HEK293 (cell line): ENCODE measurements around the gene GASK1B.
A peak's percentile ranks its signal among the peaks of the same experiment; 100 is the strongest.

Experiments
- CTCF ChIA-PET: fragments of 350-600 bp; formaldehyde crosslinking; extraction: SDS; loops from one replicate; lab custom pipeline; 2021; ENCODE audit warnings: antibody characterized with exemption; lab: Yijun Ruan, JAX
- POLR2A ChIA-PET: fragments of 300-600 bp; formaldehyde crosslinking; extraction: SDS; loops from one replicate; lab custom pipeline; 2020; ENCODE audit warnings: antibody characterized with exemption, inconsistent platforms; lab: Yijun Ruan, JAX
- H3K27ac ChIP-seq: fragments of 200-500 bp; sonication (Bioruptor generic); 2 replicates; pipeline ENCODE4 v1.5.1; 2014; ENCODE audit warnings: low read depth, low read length, control low read depth, inconsistent platforms; ENCODE audit errors: extremely low read depth
- H3K36me3 ChIP-seq, 2 experiments: fragments of 200-500 bp in 1 of 2; sonication (Bioruptor generic) in 1 of 2; 1 replicate in 1 of 2; 2 replicates in 1 of 2; pipeline ENCODE4 v1.5.1; 2014 to 2017; ENCODE audit warnings: inconsistent platforms in 2 of 2, low read length in 2 of 2; ENCODE audit not compliant: control insufficient read depth in 2 of 2, insufficient read depth in 1 of 2
- H3K4me1 ChIP-seq: fragments of 200-500 bp; sonication (Bioruptor generic); 2 replicates; pipeline ENCODE4 v1.5.1; 2014; ENCODE audit warnings: mild to moderate bottlenecking, low read length, inconsistent platforms; ENCODE audit not compliant: control insufficient read depth, insufficient read depth
- H3K4me3 ChIP-seq: 2 replicates; pipeline ENCODE4 v1.5.1; 2011; ENCODE audit warnings: low read depth, mild to moderate bottlenecking, control low read depth, low read length, moderate library complexity
- H3K9me3 ChIP-seq: fragments of 200-500 bp; sonication (Bioruptor generic); 2 replicates; pipeline ENCODE4 v1.5.1; 2014; ENCODE audit warnings: low read depth, low read length, inconsistent platforms; ENCODE audit not compliant: control insufficient read depth, insufficient read depth
- FEZF1 ChIP-seq: fragments of 450-650 bp; formaldehyde crosslinking; IDR thresholded peaks from 2 replicates; pipeline ENCODE4 v1.5.1; 2016; ENCODE audit warnings: missing biosample characterization, missing genetic modification characterization
- GLIS1 ChIP-seq: fragments of 450-650 bp; formaldehyde crosslinking; IDR thresholded peaks from 2 replicates; pipeline ENCODE4 v1.5.1; 2016; ENCODE audit warnings: missing biosample characterization, missing genetic modification characterization
- HOXD13 ChIP-seq: sonication (generic); formaldehyde crosslinking; IDR thresholded peaks from 2 replicates; pipeline ENCODE4 v1.8.0; 2022; ENCODE audit warnings: missing genetic modification reagents, borderline replicate concordance
- KLF17 ChIP-seq: fragments of 450-650 bp; formaldehyde crosslinking; IDR thresholded peaks from 2 replicates; pipeline ENCODE4 v1.5.1; 2016; ENCODE audit warnings: missing biosample characterization, missing genetic modification characterization
- PRDM4 ChIP-seq: fragments of 450-650 bp; formaldehyde crosslinking; IDR thresholded peaks from 2 replicates; pipeline ENCODE4 v1.5.1; 2017; ENCODE audit warnings: missing biosample characterization, missing genetic modification characterization
- SCRT2 ChIP-seq: fragments of 450-650 bp; formaldehyde crosslinking; IDR thresholded peaks from 2 replicates; pipeline ENCODE4 v1.5.1; 2016; ENCODE audit warnings: missing biosample characterization, missing genetic modification characterization
- ZBTB21 ChIP-seq: fragments of 450-650 bp; formaldehyde crosslinking; IDR thresholded peaks from 2 replicates; pipeline ENCODE4 v1.5.1; 2017; ENCODE audit warnings: missing biosample characterization, missing genetic modification characterization
- ZFP37 ChIP-seq: fragments of 450-650 bp; formaldehyde crosslinking; IDR thresholded peaks from 2 replicates; pipeline ENCODE4 v1.5.1; 2016; ENCODE audit warnings: missing biosample characterization, missing genetic modification characterization
- ZNF112 ChIP-seq: fragments of 450-650 bp; formaldehyde crosslinking; IDR thresholded peaks from 2 replicates; pipeline ENCODE4 v1.5.0; 2017; ENCODE audit warnings: missing biosample characterization, missing genetic modification characterization
- ZNF169 ChIP-seq: fragments of 450-650 bp; formaldehyde crosslinking; IDR thresholded peaks from 2 replicates; pipeline ENCODE4 v1.5.1; 2016; ENCODE audit warnings: missing biosample characterization, missing genetic modification characterization
- ZNF18 ChIP-seq: fragments of 450-650 bp; formaldehyde crosslinking; IDR thresholded peaks from 2 replicates; pipeline ENCODE4 v1.5.1; 2016; ENCODE audit warnings: missing biosample characterization, missing genetic modification characterization
- ZNF239 ChIP-seq: fragments of 450-650 bp; formaldehyde crosslinking; IDR thresholded peaks from 2 replicates; pipeline ENCODE4 v1.5.1; 2016; ENCODE audit warnings: missing biosample characterization, missing genetic modification characterization
- ZNF274 ChIP-seq, 2 experiments: fragments of 200-500 bp in 1 of 2; fragments of 450-650 bp in 1 of 2; sonication (Bioruptor generic) in 1 of 2; formaldehyde crosslinking in 1 of 2; IDR thresholded peaks; 2 replicates each; pipeline versions ENCODE4 v1.5.1 to v1.6.1; 2014 to 2016; ENCODE audit warnings: borderline replicate concordance in 1 of 2, inconsistent platforms in 1 of 2, low read length in 1 of 2, missing biosample characterization in 1 of 2, missing genetic modification characterization in 1 of 2
- ZNF302 ChIP-seq: fragments of 450-650 bp; formaldehyde crosslinking; IDR thresholded peaks from 2 replicates; pipeline ENCODE4 v1.5.1; 2016; ENCODE audit warnings: missing biosample characterization, missing genetic modification characterization, low read depth
- ZNF311 ChIP-seq: fragments of 450-650 bp; formaldehyde crosslinking; IDR thresholded peaks from 2 replicates; pipeline ENCODE4 v1.5.1; 2017; ENCODE audit warnings: missing biosample characterization, missing genetic modification characterization, borderline replicate concordance
- ZNF324 ChIP-seq: fragments of 450-650 bp; formaldehyde crosslinking; IDR thresholded peaks from 2 replicates; pipeline ENCODE4 v1.5.1; 2016; ENCODE audit warnings: missing biosample characterization, missing genetic modification characterization
- ZNF391 ChIP-seq: fragments of 450-650 bp; formaldehyde crosslinking; IDR thresholded peaks from 2 replicates; pipeline ENCODE4 v1.5.1; 2016; ENCODE audit warnings: low read depth, missing biosample characterization, missing genetic modification characterization, borderline replicate concordance
- ZNF394 ChIP-seq: fragments of 450-650 bp; formaldehyde crosslinking; IDR thresholded peaks from 2 replicates; pipeline ENCODE4 v1.5.1; 2016; ENCODE audit warnings: missing biosample characterization, missing genetic modification characterization, mild to moderate bottlenecking, moderate library complexity, borderline replicate concordance
- ZNF449 ChIP-seq: fragments of 450-650 bp; formaldehyde crosslinking; IDR thresholded peaks from 2 replicates; pipeline ENCODE4 v1.5.1; 2017; ENCODE audit warnings: missing biosample characterization, mild to moderate bottlenecking, missing genetic modification characterization, moderate library complexity
- ZNF473 ChIP-seq: fragments of 450-650 bp; formaldehyde crosslinking; IDR thresholded peaks from 2 replicates; pipeline ENCODE4 v1.5.1; 2017; ENCODE audit warnings: missing biosample characterization, missing genetic modification characterization
- ZNF529 ChIP-seq: fragments of 450-650 bp; formaldehyde crosslinking; IDR thresholded peaks from 2 replicates; pipeline ENCODE4 v1.5.1; 2017; ENCODE audit warnings: missing genetic modification characterization, missing biosample characterization; ENCODE audit not compliant: insufficient replicate concordance
- ZNF558 ChIP-seq: fragments of 450-650 bp; formaldehyde crosslinking; IDR thresholded peaks from 2 replicates; pipeline ENCODE4 v1.5.1; 2016; ENCODE audit warnings: missing biosample characterization, missing genetic modification characterization
- ZNF596 ChIP-seq: fragments of 450-650 bp; IDR thresholded peaks from 2 replicates; pipeline ENCODE4 v1.5.0; 2018; ENCODE audit warnings: missing biosample characterization, mild to moderate bottlenecking, missing genetic modification characterization, moderate library complexity
- ZNF621 ChIP-seq: fragments of 450-650 bp; formaldehyde crosslinking; IDR thresholded peaks from 2 replicates; pipeline ENCODE4 v1.5.1; 2017; ENCODE audit warnings: missing biosample characterization, missing genetic modification characterization
- ZNF629 ChIP-seq: fragments of 450-650 bp; formaldehyde crosslinking; IDR thresholded peaks from 2 replicates; pipeline ENCODE4 v1.5.1; 2017; ENCODE audit warnings: missing biosample characterization, missing genetic modification characterization
- ZNF670 ChIP-seq: fragments of 450-650 bp; formaldehyde crosslinking; IDR thresholded peaks from 2 replicates; pipeline ENCODE4 v1.5.1; 2016; ENCODE audit warnings: missing biosample characterization, missing genetic modification characterization, low read depth
- ZNF768 ChIP-seq: fragments of 450-650 bp; formaldehyde crosslinking; IDR thresholded peaks from 2 replicates; pipeline ENCODE4 v1.5.1; 2018; ENCODE audit warnings: missing biosample characterization, mild to moderate bottlenecking, missing genetic modification characterization
- ZNF785 ChIP-seq: fragments of 450-650 bp; formaldehyde crosslinking; IDR thresholded peaks from 2 replicates; pipeline ENCODE4 v1.5.1; 2016; ENCODE audit warnings: missing biosample characterization, missing genetic modification characterization

GASK1B gene

GRCh38 chr4:158211222-158211621, 38.4 kb upstream of the GASK1B start:
- POLR2A ChIA-PET = no interaction called here
- Histone ChIP-seq H3K36me3 (peaks cover 0 to 3% of the 10 kb centered on the region in 2 experiments; a peak in 1 of 3 replicates), H3K27ac (no peak overlapping the region), H3K4me3 (no peak overlapping the region), H3K9me3 (no peaks in the 10 kb centered on the region), H3K4me1 (peaks cover 5% of the 10 kb centered on the region; the same call in 1 of the 2 replicates)
- CTCF ChIA-PET = no interaction called here
- TF ChIP-seq SCRT2 (tag by site-specific recombination) = peak; percentile 88
- TF ChIP-seq ZNF473 (tag by site-specific recombination) = no peak
- TF ChIP-seq ZNF449 (tag by site-specific recombination) = no peak
- TF ChIP-seq ZNF112 = no peak

GRCh38 chr4:158209825-158210807, 37.3 kb upstream of the GASK1B start, which contains the start of gene TMEM144:
TMEM144 (plus strand) TSS chr4:158210486; CDS start chr4:158212668, 2,182 bp downstream.
- POLR2A ChIA-PET = no interaction called here
- CTCF ChIA-PET = no interaction called here
- Histone ChIP-seq H3K4me1 (peaks cover 5% of the 10 kb centered on the region; the same call in 1 of the 2 replicates), H3K36me3 (peaks cover 0 to 3% of the 10 kb centered on the region in 2 experiments; a peak in 1 of 3 replicates), H3K4me3 (peak within 1 kb of the TSS; percentile 38), H3K27ac (peak within 1 kb of the TSS; percentile 35; the same call in 1 of the 2 replicates), H3K9me3 (no peaks in the 10 kb centered on the region)
- TF ChIP-seq ZBTB21 (no peak), HOXD13 (no peak), PRDM4 (tag by site-specific recombination) (no peak), ZNF558 (no peak), ZNF274 (IDR thresholded peaks at IDR 0.05; ENCODE audit: low read length) (no peak), ZNF274 (tag by site-specific recombination; IDR thresholded peaks at IDR 0.05; ENCODE audit: borderline replicate concordance) (no peak), ZNF311 (tag by site-specific recombination) (no peak), ZNF785 (no peak), ZNF629 (tag by site-specific recombination) (no peak), ZNF670 (tag by site-specific recombination) (no peak), ZNF169 (tag by site-specific recombination) (no peak), KLF17 (tag by site-specific recombination) (no peak), ZNF394 (no peak), ZNF621 (tag by site-specific recombination) (no peak), ZNF596 (tag by site-specific recombination) (no peak), ZNF529 (tag by site-specific recombination) (no peak), GLIS1 (tag by site-specific recombination) (peak; percentile 32; the same call in 1 of the 2 replicates), ZNF391 (tag by site-specific recombination) (no peak), ZFP37 (no peak), ZNF18 (tag by site-specific recombination) (no peak), FEZF1 (tag by site-specific recombination) (no peak), ZNF768 (tag by site-specific recombination) (no peak), ZNF302 (no peak), ZNF239 (tag by site-specific recombination) (no peak), ZNF324 (tag by site-specific recombination) (no peak)
